ENCODE data around the gene ZNF385C.

The ZNF385C gene

GRCh38 chr17:42124256-42124655 lies 26.0 kb upstream of the ZNF385C start:
- no peak for DNase-seq

DNA sequence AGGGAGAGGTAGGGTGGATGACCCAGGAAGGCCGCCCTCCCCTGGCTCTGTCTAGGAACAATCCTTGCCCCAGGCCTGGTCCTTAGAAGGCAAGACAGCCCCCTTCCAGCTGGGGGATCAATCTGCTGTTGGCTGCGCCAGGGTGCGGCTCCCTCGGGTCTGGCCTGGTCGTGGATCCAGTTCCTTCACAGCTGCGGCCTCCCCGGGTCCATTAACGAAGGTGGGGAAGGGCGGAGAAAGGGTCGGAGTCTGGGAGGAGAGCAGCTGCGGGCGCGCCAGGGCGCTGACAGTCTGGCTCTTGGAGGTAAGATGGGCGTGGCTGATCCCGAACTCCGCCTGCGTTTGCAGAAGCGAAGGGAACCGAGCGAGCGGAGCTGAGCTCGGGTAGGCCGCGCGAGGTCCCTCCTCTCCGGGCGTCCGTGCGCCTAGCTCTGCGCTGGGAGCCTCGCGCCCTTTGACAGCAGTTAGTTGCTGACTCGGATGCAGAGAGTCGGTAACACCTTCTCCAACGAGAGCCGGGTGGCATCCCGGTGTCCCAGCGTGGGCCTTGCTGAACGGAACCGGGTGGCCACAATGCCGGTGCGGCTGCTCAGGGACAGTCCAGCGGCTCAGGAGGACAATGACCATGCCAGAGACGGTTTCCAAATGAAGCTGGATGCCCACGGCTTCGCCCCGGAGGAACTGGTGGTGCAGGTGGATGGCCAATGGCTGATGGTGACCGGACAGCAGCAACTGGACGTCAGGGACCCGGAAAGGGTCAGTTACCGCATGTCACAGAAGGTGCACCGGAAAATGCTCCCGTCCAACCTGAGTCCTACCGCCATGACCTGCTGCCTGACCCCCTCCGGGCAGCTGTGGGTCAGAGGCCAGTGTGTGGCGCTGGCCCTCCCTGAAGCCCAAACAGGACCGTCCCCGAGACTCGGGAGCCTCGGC lies 24.4 kb upstream of the ZNF385C start, which contains the start of gene HSPB9:
TSS of gene HSPB9 (plus strand) at position 434 of the 933 bp plus-strand sequence. CDS start at position 481, 47 bp downstream.
- DNase-seq = peak; percentile 15 to 78

GRCh38 chr17:42120770-42121769 lies 22.8 kb upstream of the ZNF385C start, which contains the start of gene KAT2A:
Gene KAT2A (minus strand): TSS chr17:42121367. CDS start chr17:42121304, 63 bp downstream.
- DNase-seq = peak; percentile 43 to 46

DNA sequence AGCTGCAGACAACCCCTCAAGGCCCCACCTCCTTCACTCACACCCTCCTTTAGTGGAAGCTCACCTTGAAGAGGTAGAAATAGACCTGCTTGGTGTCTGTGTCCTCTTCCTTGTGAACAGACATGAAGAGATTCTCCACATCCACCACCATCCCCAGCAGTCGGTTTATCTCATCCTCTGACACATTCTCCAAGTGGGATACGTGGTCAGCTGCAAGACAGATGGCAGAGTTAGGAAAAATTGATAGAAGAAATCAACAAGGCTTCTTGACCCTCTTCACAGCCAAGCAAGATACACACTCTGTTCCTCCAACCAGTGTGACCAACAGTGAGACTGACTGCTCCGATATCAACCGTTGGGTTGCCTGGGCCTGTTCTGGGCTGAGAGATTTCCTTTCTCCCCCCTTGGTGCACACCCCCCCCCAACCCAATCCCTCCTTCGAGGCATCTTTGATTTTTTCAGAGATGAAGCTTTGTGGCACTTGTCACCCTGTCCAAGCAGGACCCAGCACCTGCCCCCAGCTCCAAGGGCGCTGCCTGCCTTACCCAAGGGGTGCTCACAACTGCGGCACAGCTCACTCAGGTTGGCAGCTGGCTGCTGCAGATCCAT lies 22.0 kb upstream of the ZNF385C start:
- no peak for DNase-seq

- no peak for DNase-seq
These were observed 21.0 kb upstream of the ZNF385C start for GRCh38 chr17:42119301-42119700.

GRCh38 chr17:42118545-42118944 lies 20.3 kb upstream of the ZNF385C start:
- DNase-seq = no peak

- no peak for DNase-seq
These were observed 19.8 kb upstream of the ZNF385C start for GRCh38 chr17:42118126-42118510.

DNA sequence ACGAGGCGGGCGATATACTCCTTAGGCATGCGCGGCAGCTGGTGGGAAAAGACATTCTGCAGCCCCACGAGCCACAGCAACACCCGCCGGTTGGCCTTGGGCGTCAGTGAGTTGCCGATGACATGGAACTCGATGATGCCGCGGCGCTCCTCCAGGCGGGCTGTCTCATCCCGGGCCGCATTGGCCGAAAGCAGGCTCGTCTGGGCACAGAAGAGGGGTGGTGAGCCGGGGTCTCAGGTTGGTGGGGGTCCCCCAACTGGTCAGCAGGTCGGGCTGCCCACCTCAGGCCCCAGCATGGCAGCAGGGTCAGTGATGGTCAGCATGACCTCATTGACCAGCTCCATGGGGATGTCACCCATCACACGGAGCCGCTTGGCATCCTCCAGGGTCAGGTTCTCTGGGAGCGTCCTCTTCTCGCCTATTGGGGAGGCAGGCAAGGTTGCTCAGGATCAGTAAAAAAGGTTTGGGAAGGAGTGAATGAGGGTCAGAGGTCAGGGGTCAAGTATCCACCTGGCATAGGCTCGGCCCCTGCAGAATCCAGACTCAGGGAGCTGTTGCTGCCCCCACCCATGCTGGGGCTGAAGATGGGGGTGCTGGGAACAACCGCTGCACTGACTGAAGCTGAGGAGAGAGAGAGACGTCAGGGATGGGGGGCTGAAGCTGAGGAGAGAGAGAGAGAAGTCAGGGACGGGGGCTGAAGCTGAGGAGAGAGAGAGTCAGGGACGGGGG lies 19.3 kb upstream of the ZNF385C start:
- no peak for DNase-seq

GRCh38 chr17:42116705-42117396 lies 18.6 kb upstream of the ZNF385C start:
- peak; percentile 25 to 50 for DNase-seq

GRCh38 chr17:42114118-42114517 lies 15.8 kb upstream of the ZNF385C start:
- DNase-seq = no peak

DNA sequence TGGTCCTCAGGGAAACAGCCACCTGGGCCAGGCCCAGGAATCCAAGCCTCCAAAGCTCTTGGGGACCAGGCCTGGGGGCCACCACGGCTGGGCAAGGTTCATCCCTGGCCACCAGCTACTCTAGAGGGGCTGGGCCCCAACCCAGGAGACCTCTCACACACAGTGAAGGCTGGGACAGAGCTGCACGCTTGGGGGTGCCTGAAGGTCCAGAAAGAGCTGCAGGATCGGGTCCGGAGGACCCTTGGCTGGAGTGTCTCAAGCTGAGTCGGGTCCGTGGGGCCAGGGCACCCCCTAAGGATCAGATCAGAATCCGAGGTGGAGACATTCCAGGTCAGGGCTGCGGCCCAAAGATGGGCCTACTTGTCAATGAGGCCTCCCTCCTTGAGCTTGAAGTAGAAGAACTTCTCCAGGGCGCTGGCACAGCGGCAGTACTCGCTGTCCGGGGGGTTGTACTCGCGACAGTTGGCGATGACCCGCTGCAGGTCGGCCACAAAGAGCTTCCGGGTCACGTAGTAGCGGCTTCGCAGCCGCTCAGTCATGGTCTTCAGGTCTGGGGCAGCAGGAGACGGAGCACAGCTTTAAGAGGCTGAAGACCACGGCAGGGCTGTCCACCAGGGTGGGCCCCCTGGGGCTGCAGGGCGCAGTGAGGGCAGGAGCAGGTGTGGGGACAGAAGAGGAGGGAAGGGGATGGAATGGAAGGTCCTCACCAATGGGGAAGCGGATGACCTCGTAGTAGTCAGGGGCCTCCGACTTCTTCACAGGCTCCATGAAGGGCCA lies 15.2 kb upstream of the ZNF385C start:
- no peak for DNase-seq

DNA sequence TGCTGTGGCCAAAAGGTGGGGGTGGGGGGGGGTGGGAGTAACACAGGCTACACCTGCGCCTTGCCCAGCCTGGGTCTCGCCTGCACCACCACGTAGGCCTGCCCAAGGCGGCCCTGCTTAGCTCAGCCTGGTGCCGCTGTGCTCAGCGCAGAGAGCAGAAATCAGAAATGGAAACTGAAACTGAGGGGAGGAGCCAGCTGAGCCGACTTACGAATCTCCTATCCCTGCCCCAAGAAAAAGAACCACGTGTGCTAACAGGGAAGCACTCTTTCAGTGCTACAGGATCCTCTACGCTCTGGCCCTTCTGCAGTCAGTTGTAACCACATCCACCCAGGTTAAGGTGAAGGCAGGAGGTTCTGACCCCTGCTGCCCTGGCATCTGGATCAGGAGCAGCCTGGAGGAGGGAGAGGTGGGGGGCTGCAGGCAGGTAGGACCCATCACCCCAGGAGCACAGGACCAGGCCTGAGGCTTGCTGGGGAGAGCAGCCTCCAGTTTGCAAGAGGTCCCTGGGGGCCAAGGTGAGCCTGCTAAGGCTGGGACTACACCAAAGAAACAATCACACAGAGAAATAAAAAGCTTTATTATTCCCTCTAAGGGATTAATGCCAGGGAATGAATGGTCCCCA lies 14.4 kb upstream of the ZNF385C start, which contains the start of gene DHX58:
TSS of gene DHX58 (minus strand) at position 163 of the 625 bp plus-strand sequence. CDS start 822 bp downstream, outside the sequence.
- DNase-seq = peak in 1 of 2 experiments; percentile 41

DNA sequence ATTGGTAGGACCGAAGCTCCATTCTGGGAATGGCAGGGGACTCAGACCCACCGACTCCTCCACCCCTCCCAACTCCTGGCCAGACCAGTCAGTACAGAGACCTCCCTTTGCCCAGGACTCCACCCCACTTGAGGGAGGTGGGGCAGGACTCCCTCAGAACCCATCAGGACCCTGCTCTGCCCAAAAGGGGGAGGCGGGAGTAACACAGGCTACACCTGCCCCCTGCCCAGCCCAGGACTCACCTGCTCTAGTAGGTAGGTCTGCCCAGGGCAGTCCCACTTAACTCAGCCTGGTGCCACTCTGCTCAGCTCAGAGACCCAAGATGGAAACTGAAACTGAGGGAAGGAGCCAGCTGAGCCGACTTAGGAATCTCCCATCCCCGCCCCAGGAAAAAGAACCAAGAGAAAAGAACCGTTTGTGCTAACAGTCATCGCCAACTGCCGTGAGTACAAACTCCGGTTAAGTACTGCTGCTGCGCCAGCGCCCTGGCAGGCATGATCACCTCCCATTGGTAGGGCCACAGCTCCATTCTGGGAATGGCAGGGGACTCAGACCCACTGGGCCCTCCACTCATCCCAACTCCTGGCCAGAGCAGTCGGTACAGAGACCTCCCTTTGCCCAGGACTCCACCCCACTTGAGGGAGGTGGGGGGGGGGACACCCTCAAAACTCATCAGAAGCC lies 13.7 kb upstream of the ZNF385C start:
- DNase-seq = no peak

DNA sequence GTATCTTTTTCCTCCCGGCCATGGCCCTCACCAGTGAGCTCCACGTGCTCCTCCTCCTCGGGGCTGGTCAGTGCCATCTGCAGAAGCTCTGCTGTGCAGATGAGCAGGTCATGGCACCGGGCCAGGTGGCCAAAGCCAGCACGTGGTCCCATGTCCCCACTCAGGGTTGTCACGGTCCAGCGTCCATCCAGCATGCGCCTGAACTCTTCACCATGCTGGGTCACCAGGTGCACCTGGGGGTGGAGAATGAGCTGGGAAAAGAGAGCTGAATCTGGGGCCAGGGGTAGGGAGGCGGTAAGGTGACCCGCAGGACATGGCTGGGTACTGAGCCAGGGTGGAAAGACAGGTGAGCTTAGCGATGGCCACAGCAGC lies 13.0 kb upstream of the ZNF385C start:
- DNase-seq = no peak

DNA sequence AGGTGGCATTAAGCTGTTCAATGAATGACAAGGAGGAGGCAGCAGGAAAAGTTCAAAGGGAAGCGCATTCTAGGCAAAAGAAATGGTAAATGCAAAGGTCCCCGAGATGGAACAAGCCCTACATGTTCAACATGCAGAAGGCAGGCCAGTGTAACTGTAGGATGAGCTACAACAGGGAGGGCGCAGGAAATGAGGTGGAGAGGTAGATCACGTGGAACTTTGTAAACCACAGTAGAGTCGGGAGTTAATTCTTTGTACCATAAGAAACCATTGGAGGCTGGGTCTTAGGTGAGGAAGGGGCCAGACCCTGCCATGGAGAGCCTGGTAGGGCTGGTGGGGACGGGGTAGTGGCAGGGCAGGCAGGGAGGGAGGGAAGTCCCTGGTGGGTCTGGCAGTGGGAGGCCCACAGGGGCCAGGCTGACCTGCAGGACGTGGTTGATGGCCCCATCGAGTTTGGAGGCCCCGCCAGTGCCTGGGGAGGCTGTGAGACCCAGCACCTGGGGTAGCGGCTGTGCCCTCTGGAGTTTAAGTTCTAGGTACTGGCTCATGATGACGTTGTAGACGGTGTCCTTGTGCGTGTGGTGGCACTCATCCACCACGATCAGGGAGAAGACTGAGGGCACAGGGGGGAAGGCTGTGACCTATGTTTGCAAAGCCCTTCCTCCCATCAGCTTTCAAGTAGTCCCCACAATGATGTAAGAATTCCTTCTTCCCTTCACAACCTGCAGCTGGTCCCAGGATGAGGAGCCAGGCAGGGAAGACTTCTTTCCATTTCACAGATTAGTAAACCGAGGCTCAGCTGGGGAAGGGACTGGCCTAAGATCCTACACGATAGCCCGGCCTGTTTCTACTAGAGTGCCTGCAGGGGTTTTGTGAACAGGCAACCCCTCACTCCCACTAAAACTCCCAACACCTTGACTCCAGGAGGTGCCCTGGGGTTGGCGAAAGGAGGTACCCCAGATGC lies 12.3 kb upstream of the ZNF385C start:
- no peak for DNase-seq

DNA sequence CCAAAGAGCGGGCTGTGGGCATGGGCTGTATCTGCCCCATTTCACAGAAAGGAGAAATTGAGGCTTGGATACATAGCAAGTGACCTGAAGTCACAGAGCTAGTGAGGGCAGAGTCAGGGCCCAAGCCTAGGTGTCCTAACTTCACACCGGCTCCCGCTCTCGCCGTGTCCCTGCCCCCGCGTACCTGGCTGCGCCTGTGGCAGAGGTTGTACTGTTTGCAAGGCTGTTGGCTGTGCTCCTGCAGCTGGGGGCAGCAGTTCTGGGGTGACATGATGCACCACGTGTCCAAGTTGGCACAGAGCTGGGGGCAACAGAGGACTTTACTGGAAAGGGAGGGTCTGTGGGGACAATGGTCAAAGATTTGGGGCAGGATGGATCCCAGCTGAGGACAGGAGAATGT lies 10.8 kb upstream of the ZNF385C start:
- no peak for DNase-seq

DNA sequence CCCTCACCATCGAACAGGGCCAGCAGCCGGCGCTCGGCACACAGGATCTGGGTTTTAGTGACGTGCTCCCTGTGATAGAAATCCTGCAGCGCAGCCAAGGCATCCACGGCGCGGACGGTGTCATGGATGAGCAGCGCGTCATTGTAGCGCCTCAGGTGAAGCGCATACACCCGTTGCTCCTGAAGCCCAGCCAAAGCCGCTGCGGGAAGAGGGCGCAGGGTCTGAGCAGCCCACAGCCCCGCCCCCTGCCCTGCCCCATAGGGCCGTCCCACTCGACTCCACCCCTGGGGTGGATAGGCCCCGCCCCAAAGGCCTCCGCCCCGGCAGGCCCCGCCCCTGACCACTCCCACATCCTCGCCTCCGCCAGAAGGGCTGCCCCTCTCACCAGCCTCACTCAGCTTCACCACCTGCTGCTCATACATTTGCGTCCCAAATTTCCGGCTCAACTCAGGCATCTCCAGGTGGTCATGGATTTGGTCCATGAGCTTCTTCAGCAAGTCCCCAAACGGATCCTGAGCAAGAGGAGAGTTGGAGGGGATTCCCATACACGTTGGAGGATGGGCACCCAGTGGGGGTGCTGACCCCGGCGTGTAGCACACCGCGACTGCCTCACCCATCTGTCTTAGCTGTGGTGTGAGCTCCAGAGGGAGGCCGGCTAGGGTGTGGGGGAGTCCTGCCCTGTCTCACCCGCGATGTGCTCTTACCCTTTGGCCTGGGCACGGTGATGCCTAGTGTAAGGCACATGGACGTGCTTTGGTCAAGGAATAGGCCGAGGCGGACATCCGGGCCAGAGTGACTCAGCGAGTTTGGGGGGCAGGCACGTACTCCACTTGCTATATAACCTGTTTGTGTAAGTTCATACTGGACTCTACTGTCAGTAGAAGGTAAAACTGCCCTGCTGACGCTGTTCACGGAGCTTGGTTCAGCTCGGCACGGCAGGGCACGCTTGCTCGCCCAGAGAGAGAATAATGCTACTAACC lies 9.6 kb upstream of the ZNF385C start:
- DNase-seq = peak; percentile 88 to 90

Measured in NCI-H187 (cell line).